Measurements from ENCODE around the gene RALGAPA1.
"Not testable (repeated sequence)": the region's sequence is repeated elsewhere in the genome, so short reads cannot be mapped to it uniquely, and the experiment has no call there.

The RALGAPA1 gene

GRCh38 chr14:35761922-35762321, 47.2 kb downstream of the RALGAPA1 start:
- no peak for DNase-seq

- DNase-seq, result no peak
Measured at GRCh38 chr14:35760143-35760542, 49.0 kb downstream of the RALGAPA1 start.

- DNase-seq, result no peak
Measured at GRCh38 chr14:35758523-35759129, 50.5 kb downstream of the RALGAPA1 start.

DNA sequence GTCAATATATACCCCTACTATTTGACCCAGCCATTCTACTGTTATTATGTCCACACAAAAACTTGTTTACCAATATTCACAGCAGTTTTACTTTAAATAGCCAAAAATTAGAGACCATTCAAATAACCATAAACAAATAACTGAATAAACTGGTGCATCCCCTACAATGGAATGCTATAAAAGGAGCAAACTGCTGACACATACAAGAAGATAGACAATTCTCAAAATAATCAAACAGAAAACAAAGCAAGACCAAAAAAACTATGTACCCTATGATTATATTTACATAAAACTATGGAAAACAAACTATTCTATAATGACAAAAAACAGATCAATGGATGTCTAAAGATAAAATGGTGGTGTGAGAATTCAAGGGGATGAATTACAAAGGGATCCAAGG, 54.4 kb downstream of the RALGAPA1 start:
- no peak for DNase-seq

- DNase-seq, result no peak
Measured at GRCh38 chr14:35752380-35752779, 56.7 kb downstream of the RALGAPA1 start.

DNA sequence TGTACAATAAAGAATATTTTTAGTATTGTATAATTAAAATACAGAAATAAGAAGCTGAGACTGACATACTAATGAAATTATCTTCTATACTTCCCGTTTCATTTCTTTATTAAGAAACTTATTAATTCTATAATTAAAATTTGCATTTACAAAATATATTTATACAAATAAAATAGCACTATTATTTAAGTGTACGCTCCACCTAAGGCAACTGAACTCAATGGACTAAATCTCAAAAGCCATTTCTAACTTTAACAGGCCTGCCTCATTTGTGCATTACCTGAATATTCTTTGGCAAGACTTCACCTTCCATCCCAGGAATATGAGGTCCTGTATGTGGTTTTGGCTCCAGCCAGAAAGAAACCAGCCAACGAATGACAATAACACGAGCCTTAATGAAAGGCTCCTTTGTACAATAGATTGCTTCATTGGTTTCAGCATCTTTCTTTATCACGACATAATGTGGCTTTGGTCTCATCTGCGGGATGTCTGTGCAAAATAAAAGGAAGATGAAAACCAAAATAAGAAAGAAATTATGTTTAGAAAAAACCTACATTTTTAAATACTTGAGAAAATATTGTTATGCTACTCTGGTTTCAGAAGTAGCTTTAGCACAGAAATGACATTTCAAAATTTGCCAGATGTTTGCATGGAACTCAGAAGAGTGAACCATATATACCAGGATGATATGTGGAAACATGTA, 58.7 kb downstream of the RALGAPA1 start:
- no peak for DNase-seq

- no peak for DNase-seq
Measured at GRCh38 chr14:35747379-35747778, 61.7 kb downstream of the RALGAPA1 start.

DNA sequence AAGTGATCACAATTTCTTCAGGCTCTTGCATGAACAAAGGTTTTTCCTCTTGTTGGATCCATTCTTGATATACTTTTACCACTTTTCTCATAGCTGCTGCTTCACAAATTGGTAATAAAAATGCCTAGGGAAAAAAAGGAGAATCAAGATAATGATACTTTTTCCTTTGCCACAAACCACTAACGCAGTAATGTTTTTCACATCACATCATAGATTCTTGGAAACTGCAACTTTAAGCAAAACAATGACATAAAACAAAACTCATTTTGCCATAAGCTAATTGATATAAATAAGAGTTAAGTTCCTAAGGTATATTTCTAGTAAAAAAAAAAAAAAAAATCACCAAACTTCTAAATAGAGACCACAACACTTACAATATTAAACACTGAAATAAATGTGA, 66.7 kb downstream of the RALGAPA1 start:
- no peak for DNase-seq

DNA sequence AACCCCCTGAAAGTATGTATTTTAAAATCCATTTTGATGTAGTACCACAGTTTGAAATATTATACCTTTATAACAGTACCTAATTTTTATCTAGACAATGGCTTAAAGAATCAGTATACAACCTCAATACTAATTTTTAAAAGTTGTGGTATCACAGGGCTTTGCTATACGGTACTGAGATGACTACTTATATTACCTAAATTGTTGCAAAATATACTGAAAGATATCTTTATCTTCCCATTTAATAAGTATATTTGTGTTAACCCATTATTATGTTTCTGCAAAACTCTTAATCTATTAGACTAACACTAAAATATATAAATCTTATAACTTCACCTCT, 67.1 kb downstream of the RALGAPA1 start:
- DNase-seq, result no peak

DNA sequence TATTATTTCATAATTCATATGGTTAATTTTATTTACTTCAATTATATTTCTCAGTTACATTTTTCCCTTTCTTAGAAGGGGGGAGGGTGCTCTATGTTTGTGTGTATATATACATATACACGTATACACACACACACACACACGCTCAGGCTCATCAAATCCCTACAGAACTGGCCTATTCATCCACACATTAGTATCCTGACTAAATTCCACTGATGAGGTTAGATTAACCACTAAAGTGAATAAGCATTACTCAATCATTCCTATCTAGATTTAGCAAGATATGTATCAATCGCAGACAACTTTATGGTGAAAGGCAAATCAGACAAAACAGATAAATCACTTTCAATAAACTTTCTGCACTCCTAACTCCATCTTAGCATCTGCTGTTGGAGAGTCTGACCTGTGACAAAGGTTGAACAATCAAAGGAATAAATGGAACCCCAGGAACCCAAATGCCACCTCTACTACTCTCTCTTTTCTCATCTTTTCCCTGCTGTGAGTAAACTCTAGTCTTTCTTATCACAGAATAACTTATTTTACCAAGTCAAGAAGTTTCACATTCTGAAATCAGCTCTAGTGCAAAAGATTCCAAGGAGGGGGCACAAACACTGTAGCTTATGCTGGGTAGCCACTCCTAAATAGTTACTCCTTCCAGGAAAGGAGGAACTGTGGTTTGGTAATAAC, 67.6 kb downstream of the RALGAPA1 start:
- DNase-seq, result no peak

DNA sequence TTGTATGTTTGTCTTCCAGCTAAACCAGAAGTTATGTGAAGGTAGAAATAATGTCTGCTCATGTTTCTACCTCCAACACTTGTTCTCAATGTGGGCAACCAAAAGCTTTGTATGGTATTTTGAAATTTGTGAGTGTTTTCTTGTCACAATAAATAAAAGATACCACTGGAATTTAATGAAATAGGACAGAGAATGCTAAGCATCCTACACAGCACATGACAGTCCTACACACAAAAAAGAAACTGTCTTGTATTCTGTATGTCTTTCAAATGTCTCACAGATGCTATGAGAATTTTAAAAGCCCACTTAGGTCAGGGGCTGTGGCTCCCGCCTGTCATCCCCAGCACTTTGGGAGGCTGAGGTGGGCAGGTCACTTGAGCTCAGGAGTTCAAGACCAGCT, 68.9 kb downstream of the RALGAPA1 start:
- DNase-seq, result no peak

- DNase-seq, result not testable (repeated sequence)
Measured at GRCh38 chr14:35735163-35735562, 73.9 kb downstream of the RALGAPA1 start.

- DNase-seq, result not testable (repeated sequence)
Measured at GRCh38 chr14:35733510-35733909, 75.6 kb downstream of the RALGAPA1 start.

DNA sequence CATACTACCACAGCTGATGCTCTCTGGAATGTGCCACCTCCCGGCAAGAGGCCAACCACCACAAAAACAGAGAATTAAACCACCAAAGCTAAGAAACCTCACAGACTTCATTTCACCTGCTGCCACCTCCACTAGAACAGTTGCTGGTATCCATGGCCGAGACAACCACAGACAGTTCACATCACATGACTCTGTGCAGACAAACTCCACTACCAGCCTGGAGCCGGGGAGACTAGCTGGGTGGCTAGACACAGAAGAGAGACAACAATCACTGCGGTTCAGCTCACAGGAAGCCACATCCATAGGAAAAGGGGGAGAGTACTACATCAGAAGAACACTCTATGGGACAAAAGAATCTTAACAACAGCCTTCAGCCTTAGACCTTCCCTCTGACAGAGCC, 78.2 kb downstream of the RALGAPA1 start:
- no peak for DNase-seq

GRCh38 chr14:35727764-35728163, 81.3 kb downstream of the RALGAPA1 start:
- no peak for DNase-seq

- DNase-seq, result no peak
Measured at GRCh38 chr14:35725930-35726329, 83.2 kb downstream of the RALGAPA1 start.

DNA sequence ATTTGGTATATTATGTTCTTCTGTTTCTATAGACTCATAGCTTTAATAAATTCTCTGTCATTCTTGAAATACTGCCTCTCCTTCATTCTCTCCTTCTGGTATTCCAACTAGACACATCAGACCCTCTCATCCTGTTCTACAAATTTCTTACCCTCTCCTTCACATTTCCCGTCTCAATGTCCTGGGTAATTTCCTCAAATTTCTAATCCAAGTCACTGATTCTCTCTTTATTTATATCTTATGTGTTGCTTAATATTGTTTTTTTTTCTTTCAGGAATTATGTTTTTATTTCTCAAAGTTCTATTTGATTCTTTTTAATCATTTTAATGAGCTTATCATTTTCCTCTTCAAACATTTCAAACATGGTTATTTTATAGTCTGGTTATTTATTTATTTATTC, 94.0 kb downstream of the RALGAPA1 start:
- no peak for DNase-seq

GRCh38 chr14:35712466-35712865, 96.6 kb downstream of the RALGAPA1 start:
- DNase-seq, result no peak

DNA sequence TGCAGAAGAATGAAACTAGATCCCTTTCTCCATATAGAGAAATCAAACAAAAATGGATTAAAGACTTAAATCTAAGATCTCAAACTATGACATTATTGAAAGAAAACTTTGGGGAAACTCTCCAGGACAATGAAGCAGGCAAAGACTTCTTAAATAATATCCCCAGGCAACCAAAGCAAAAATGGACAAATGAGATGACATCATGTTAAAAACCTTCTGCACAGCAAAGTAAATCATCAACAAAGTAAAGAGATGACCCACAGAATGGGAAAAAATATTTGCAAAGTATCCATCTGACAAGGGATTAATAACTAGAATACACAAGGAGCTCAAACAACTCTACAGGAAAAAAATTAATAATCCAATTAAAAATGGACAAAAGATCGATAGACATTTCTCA, 101.0 kb downstream of the RALGAPA1 start:
- no peak for DNase-seq

DNA sequence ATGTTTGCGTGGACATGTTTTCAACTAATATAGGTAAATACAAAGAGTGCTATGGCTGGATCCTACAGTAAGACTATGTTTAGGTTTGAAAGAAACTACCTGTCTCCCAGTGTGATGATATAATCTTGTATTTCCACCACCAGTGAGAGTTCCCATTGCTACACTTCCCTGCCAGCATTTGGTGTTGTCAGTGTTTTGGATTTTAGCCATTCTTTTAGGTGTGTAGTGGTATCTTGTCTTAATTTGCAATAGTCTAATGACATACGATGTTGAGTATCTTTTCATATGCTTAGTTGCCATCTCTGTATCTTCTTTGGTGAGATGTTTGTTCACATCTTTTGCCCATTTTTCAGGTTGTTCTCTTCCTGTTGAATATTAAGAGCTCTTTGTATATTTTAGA, 103.5 kb downstream of the RALGAPA1 start:
- no peak for DNase-seq

- no peak for DNase-seq
Measured at GRCh38 chr14:35704793-35705493, 104.2 kb downstream of the RALGAPA1 start.

DNA sequence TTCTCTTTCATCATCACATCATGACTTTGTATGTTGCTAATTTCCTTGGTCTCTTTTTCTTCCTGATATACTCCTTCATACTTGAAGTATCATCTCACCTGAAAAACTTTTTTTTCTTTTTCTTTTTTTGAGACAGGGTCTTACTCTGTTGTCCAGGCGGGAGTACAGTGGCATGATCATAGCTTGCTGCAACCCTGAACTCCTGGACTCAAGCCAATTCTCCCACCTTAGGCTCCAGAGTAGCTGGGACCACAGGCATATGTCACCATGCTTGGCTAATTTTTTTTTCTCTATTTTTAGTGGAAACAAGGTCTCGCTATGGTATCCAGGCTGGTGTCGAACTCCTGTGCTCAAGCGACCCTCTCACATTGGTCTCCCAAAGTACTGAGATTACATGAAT, 107.6 kb downstream of the RALGAPA1 start:
- no peak for DNase-seq

- no peak for DNase-seq
Measured at GRCh38 chr14:35699791-35700444, 109.2 kb downstream of the RALGAPA1 start.
